PC-3 (cell line): ENCODE data around the gene BLACAT1.

ENCODE experiments used
- CTCF ChIP-seq: fragments of 300-600 bp; sonication (generic); conservative IDR thresholded peaks from 2 replicates; pipeline ENCODE4 v1.5.1; 2017; ENCODE audit warnings: antibody characterized with exemption, low read depth, mild to moderate bottlenecking, low read length
- EZH2phosphoT487 ChIP-seq: fragments of 300-600 bp; sonication (generic); IDR thresholded peaks from 2 replicates; pipeline ENCODE4 v1.6.1; 2018; ENCODE audit warnings: mild to moderate bottlenecking, antibody characterized with exemption, low read length, borderline replicate concordance

- TF ChIP-seq CTCF (no peak), EZH2phosphoT487 (no peak)
Measured at GRCh38 chr1:205434738-205435137, 21.1 kb downstream of the BLACAT1 start.
